ENCODE data around the gene SERPINA3.

The SERPINA3 gene

GRCh38 chr14:94638961-94639817 lies 27.0 kb downstream of the SERPINA3 start:
- no peak for TF ChIP-seq CTCF (conservative IDR thresholded peaks at IDR 0.05; ENCODE audit: low read length)
- H3K4me3 ChIP-seq (ENCODE audit: low read length) = no peak overlapping the region
- no peak for DNase-seq (ENCODE audit: low read depth)

DNA sequence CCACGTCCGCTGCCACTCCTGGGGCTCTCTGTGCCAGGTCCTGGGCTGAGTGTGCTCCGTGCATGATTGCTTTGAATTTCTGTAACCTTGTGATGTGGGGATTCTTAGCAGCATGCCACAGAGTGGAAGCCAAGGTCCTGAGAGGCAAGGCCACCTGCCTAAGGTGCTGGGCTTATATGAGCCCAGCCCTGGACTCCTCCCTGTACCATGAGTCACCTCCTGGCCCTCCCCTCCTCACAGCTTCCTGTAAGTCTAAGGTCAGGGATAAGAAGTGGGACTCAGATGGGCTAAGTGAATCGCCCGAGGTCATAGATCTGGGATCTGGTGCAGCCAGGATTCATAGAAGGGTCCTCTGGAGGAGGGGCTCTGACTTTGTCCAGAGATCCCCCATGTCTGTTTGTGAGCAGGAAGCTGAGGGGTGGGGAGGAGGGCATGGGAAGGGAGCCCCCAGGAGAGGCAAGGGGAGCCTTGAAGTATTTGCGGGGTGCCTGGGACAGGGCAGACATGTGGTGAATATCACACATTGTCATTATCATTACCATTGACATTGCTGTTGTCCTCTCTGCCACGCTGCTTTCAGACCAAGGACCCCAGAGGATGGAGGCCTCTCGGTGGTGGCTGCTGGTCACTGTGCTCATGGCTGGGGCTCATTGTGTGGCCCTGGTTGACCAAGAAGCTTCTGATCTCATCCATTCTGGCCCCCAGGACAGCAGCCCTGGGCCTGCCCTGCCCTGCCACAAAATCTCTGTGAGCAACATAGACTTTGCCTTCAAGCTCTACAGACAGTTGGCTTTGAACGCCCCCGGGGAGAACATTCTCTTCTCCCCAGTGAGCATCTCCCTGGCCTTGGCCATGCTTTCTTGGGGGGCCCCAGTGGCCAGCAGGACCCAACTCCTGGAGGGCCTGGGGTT lies 28.8 kb downstream of the SERPINA3 start:
- no peak for TF ChIP-seq CTCF (conservative IDR thresholded peaks at IDR 0.05; ENCODE audit: low read length)
- H3K4me3 ChIP-seq (ENCODE audit: low read length) = no peak overlapping the region
- DNase-seq (ENCODE audit: low read depth) = no peak

- no peak for TF ChIP-seq CTCF (conservative IDR thresholded peaks at IDR 0.05; ENCODE audit: low read length)
- no peak for DNase-seq (ENCODE audit: low read depth)
Observed at GRCh38 chr14:94641632-94641955, 29.4 kb downstream of the SERPINA3 start.

DNA sequence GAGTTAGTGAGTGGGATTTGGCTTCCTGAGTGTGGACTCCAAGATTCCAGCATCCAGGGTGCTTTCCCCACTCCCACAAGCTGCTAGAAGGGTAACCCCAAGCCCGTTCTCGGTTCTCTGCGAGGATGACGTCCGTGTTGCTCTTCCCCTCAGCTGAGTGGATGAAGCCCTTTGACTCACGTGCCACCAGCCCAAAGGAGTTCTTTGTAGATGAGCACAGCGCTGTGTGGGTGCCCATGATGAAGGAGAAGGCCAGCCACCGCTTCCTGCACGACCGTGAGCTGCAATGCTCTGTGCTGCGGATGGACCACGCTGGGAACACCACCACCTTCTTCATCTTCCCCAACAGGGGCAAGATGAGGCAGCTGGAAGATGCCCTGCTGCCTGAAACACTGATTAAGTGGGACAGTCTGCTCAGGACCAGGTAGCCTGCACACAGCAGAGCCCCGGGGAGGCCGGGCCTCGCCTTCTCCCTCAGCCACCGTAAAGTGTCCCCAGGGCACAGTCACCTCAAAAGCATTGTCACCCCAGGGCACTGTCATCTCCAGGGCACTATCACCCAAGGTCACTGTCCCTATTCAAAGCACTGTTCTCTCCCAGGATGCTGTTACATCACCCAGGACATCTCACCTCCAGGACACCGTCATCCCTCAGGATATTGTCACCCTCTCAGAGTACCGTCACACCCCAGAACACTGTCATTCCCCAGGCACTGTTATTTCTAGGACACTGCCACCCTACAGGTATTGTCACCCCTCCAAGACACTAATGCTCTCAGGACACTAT lies 31.3 kb downstream of the SERPINA3 start:
- no peak for DNase-seq (ENCODE audit: low read depth)

More at GRCh38 chr14:94641632-94641955, 29.4 kb downstream of the SERPINA3 start:
- H3K4me3 ChIP-seq (ENCODE audit: low read length) = no peak overlapping the region

DNA sequence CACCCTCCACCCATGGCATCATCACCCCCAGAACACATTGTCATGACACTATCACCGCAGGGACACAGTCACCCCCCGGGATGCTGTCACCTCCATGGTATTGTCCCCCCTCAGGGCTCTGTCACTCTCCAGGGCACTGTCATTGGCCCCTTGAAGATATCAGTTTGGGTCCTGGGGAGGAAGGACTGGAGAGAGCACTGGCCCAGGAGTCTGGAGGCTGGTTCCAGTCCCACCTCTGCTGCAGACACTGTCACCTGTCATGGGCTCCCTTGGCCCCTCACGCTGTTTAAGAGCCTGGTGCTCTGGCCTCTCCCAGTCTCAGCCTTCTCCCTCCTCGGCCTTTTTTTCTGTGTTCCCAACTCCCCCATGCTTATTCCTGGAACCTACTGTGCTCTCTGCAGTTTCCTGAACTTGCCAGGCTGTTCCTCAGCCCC lies 31.9 kb downstream of the SERPINA3 start:
- no peak overlapping the region for H3K4me3 ChIP-seq (ENCODE audit: low read length)
- no peak for DNase-seq (ENCODE audit: low read depth)
- TF ChIP-seq CTCF (conservative IDR thresholded peaks at IDR 0.05; ENCODE audit: low read length) = no peak

More for the DNA sequence above, 31.3 kb downstream of the SERPINA3 start:
- TF ChIP-seq CTCF (conservative IDR thresholded peaks at IDR 0.05; ENCODE audit: low read length) = no peak
- no peak overlapping the region for H3K4me3 ChIP-seq (ENCODE audit: low read length)

- H3K4me3 ChIP-seq (ENCODE audit: low read length) = no peak overlapping the region
- TF ChIP-seq CTCF (conservative IDR thresholded peaks at IDR 0.05; ENCODE audit: low read length) = no peak
- DNase-seq (ENCODE audit: low read depth) = no peak
Observed at GRCh38 chr14:94646066-94646465, 33.9 kb downstream of the SERPINA3 start.

All from AG10803 (cell line).